ENCODE measurements around the gene DUSP6.

DUSP6 gene

DNA sequence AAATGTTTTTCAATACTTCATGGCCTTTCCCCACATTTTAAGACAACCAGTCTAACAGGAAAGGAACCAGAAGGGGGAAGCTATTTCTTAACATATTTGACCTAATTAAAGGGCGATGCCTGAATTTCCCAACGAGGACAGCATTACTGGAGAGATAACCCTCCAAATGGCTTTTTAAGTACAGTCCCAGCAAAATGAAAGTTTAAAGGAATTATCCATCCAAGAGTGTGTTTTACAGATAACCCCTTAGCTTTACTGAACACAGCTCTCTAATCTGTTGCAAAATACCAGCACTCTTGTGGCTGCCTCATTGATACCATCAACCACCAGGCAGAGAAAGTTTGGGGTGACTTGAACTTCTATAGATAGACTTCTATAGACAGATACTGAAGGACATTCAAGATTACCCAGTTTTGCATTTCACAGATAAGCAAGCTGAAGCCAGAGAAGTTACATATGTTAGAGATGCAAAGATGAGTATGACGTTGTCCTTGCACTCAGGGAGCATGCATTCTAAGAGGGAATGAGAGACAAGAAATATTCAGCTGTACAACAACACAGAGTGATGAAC, 41.3 kb upstream of the DUSP6 start:
- no peak overlapping the region for H3K4me3 ChIP-seq (ENCODE audit: low read depth, low read length)
- peaks cover 14% of the 10 kb centered on the region for H3K4me1 ChIP-seq
- no peak overlapping the region for H3K9ac ChIP-seq
- H3K4me2 ChIP-seq (ENCODE audit: low read length) = no peak overlapping the region
- H3K36me3 ChIP-seq (ENCODE audit: control insufficient read depth, insufficient read depth, low read length) = no peaks in the 10 kb centered on the region
- no peaks in the 10 kb centered on the region for H3K27me3 ChIP-seq (ENCODE audit: control insufficient read depth, insufficient read depth, low read length)
- no peak overlapping the region for H2AFZ ChIP-seq
- H3K79me2 ChIP-seq = no peaks in the 10 kb centered on the region
- H3K27ac ChIP-seq = no peak overlapping the region
- TF ChIP-seq CTCF (IDR thresholded peaks at IDR 0.05) = no peak
- no peaks in the 10 kb centered on the region for H3K9me3 ChIP-seq (ENCODE audit: control insufficient read depth, low read length)

DNA sequence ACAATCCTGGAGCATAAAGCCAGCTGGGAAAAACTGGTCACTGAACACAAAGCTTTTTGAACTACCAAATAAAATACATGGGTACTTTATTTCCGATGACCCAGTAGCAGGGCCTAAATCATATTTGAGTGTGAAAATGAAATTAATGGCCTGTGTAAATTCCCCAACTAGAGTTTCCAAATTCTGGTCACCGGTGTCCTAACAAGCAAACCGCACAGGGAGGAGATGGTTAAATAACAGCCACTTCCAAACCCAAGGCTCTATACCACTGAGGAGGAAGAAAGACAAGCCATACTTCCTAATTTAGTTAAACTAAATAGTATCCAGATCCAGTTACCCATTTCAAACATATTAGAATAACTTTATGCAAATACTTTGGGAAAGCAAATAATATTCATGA, 40.1 kb upstream of the DUSP6 start:
- no peaks in the 10 kb centered on the region for H3K9me3 ChIP-seq (ENCODE audit: control insufficient read depth, low read length)
- peaks cover 14% of the 10 kb centered on the region for H3K4me1 ChIP-seq
- no peaks in the 10 kb centered on the region for H3K27me3 ChIP-seq (ENCODE audit: control insufficient read depth, insufficient read depth, low read length)
- H2AFZ ChIP-seq = no peak overlapping the region
- H3K4me2 ChIP-seq (ENCODE audit: low read length) = no peak overlapping the region
- no peak for TF ChIP-seq CTCF (IDR thresholded peaks at IDR 0.05)
- H3K36me3 ChIP-seq (ENCODE audit: control insufficient read depth, insufficient read depth, low read length) = no peaks in the 10 kb centered on the region
- H3K9ac ChIP-seq = no peak overlapping the region
- no peak overlapping the region for H3K4me3 ChIP-seq (ENCODE audit: low read depth, low read length)
- no peaks in the 10 kb centered on the region for H3K79me2 ChIP-seq
- H3K27ac ChIP-seq = no peak overlapping the region

GRCh38 chr12:89391726-89392336, 39.5 kb upstream of the DUSP6 start:
- Histone ChIP-seq H3K36me3 (ENCODE audit: control insufficient read depth, insufficient read depth, low read length) (no peaks in the 10 kb centered on the region), H3K4me3 (ENCODE audit: low read depth, low read length) (no peak overlapping the region), H3K27ac (no peak overlapping the region), H3K27me3 (ENCODE audit: control insufficient read depth, insufficient read depth, low read length) (no peaks in the 10 kb centered on the region), H2AFZ (no peak overlapping the region), H3K4me1 (peaks cover 14% of the 10 kb centered on the region), H3K9ac (no peak overlapping the region), H3K4me2 (ENCODE audit: low read length) (no peak overlapping the region), H3K79me2 (no peaks in the 10 kb centered on the region), H3K9me3 (ENCODE audit: control insufficient read depth, low read length) (no peaks in the 10 kb centered on the region)
- no peak for TF ChIP-seq CTCF (IDR thresholded peaks at IDR 0.05)

- Histone ChIP-seq H2AFZ (peak overlapping the region; percentile 25), H3K4me1 (peaks cover 17% of the 10 kb centered on the region), H3K4me3 (ENCODE audit: low read depth, low read length) (no peak overlapping the region), H3K4me2 (ENCODE audit: low read length) (no peak overlapping the region), H3K27ac (no peak overlapping the region), H3K27me3 (ENCODE audit: control insufficient read depth, insufficient read depth, low read length) (no peaks in the 10 kb centered on the region), H3K79me2 (no peaks in the 10 kb centered on the region), H3K9ac (no peak overlapping the region), H3K9me3 (ENCODE audit: control insufficient read depth, low read length) (no peaks in the 10 kb centered on the region), H3K36me3 (ENCODE audit: control insufficient read depth, insufficient read depth, low read length) (no peaks in the 10 kb centered on the region)
- no peak for TF ChIP-seq CTCF (IDR thresholded peaks at IDR 0.05)
Observed at GRCh38 chr12:89390802-89391673, 38.7 kb upstream of the DUSP6 start.

All from parathyroid adenoma (tissue), 2 donors.